Natural killer cell treated with Interleukin-12 subunit alpha and Interleukin-12 subunit beta and Interleukin-15 and Interleukin-18, amount 100 ng/mL, for 72 hours (primary cell): ENCODE data around the gene ZNF804A. TPM values are rescaled to one million over a fixed set of nuclear protein-coding genes. Genes with fewer than 3 reads are reported as not detected.

Experiments used
- ATAC-seq, 2 donors: fragments of 150-1000 bp; cut with Tn5 transposase in 1 of 2; sonication (Bioruptor Pico), chemical (Tn5 transposase) in 1 of 2; 2 replicates each; pipeline ENCODE4 v1.10.0; 2021
- DNase-seq: peaks from one replicate; pipeline ENCODE4 v3.0.0; 2022; ENCODE audit warnings: low spot score
- H3K27ac Mint-ChIP-seq, 2 donors: 1 replicate in 1 of 2; 2 replicates in 1 of 2; pipeline ENCODE4 v1.8.0; 2022; ENCODE audit warnings: mixed read lengths in 2 of 2, mild to moderate bottlenecking in 1 of 2, moderate library complexity in 1 of 2
- H3K27me3 Mint-ChIP-seq, 2 donors: 1 replicate in 1 of 2; 2 replicates in 1 of 2; pipeline ENCODE4 v1.8.0; 2022; ENCODE audit warnings: mixed read lengths in 2 of 2
- H3K36me3 Mint-ChIP-seq: one replicate; pipeline ENCODE4 v1.8.0; 2022; ENCODE audit warnings: mixed read lengths
- H3K4me1 Mint-ChIP-seq, 2 donors: 1 replicate in 1 of 2; 2 replicates in 1 of 2; pipeline ENCODE4 v1.8.0; 2022; ENCODE audit warnings: low read depth in 2 of 2, mixed read lengths in 2 of 2, mild to moderate bottlenecking in 1 of 2
- H3K4me3 Mint-ChIP-seq: one replicate; pipeline ENCODE4 v1.8.0; 2022; ENCODE audit warnings: mixed read lengths
- H3K9me3 Mint-ChIP-seq: 2 replicates; pipeline ENCODE4 v1.8.0; 2022; ENCODE audit warnings: mixed read lengths
- total RNA-seq, 2 donors: library from RNA; stranded (reverse); gene quantifications; one replicate each; pipeline ENCODE4 v1.2.3, GENCODE V29; 2022

ZNF804A gene
- total RNA-seq, 2 donors from 2014 or later, result 0.08 TPM; not detected in 1

DNA sequence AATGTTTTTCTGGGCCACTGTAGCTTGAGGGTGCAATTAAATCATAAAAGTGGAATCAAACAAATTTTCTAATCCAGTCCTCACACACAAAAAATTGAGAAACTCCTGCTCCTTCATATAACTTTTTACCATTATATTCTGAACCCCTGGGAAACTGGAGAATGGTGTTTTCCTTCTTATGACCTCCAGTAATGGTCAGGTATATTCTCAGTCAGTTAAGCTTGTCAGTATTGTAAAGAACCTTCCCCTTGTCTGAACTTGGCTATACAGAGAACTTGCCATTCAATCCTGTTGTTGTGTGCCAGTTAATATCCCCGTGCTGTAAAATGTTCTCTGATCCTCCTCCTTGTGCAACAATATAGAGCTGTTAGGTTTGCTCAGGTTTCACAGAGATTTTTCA, 39.5 kb downstream of the ZNF804A start:
- no peak for ATAC-seq
- H3K4me1 Mint-ChIP-seq, result no peaks in the 10 kb centered on the region
- peaks cover 7% of the 10 kb centered on the region for H3K9me3 Mint-ChIP-seq
- H3K27me3 Mint-ChIP-seq, result no peaks in the 10 kb centered on the region
- no peak overlapping the region for H3K4me3 Mint-ChIP-seq
- no peak for DNase-seq
- H3K36me3 Mint-ChIP-seq, result no peaks in the 10 kb centered on the region
- H3K27ac Mint-ChIP-seq, result no peak overlapping the region

DNA sequence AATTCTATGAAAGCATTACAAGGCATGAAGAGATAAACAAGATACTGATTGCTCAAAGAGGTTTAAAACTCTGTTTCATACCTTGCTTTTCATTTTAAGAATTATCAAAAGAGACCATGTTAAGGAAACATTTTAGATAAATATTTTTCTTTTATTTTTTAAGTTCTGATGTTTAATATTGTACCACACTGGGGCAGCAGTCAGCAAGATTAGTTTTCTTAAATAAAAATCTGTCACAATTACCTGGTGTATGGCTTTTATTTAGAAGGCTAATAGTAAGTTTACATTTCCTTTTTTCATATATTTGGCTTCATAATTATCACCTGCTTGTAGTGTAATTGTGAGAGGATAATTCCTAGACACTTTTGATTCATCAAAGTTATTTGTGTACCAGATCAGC, 46.4 kb downstream of the ZNF804A start:
- no peaks in the 10 kb centered on the region for H3K4me1 Mint-ChIP-seq
- H3K27me3 Mint-ChIP-seq, result no peaks in the 10 kb centered on the region
- no peak for ATAC-seq
- H3K27ac Mint-ChIP-seq, result no peak overlapping the region
- peaks cover 8% of the 10 kb centered on the region for H3K9me3 Mint-ChIP-seq
- no peak overlapping the region for H3K4me3 Mint-ChIP-seq
- H3K36me3 Mint-ChIP-seq, result peaks cover 6% of the 10 kb centered on the region
- DNase-seq, result no peak

DNA sequence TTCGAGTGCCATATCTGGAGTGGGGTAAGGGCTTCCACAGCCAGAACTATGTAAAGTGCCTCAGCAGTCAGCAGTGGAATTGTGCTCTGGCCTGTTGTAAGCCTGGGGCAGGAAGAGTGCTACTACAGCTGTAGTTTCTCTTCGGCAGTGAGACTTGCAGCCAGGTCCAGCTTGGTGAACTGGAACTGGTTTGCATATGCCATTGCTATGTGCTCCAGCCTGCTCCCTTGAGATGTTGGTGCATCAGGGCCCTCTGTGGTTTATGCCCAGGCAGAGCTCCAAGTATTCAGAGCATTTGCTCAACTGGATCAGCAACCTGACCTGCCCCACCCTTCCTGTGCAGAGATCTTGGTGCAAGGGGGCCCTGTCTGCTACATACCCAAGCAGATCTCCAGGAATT, 47.8 kb downstream of the ZNF804A start:
- Mint-ChIP-seq H3K36me3 (peaks cover 6% of the 10 kb centered on the region), H3K27ac (no peak overlapping the region), H3K27me3 (no peaks in the 10 kb centered on the region), H3K4me3 (no peak overlapping the region), H3K9me3 (peaks cover 15% of the 10 kb centered on the region), H3K4me1 (no peaks in the 10 kb centered on the region)
- DNase-seq, result peak; percentile 54
- ATAC-seq, result no peak

DNA sequence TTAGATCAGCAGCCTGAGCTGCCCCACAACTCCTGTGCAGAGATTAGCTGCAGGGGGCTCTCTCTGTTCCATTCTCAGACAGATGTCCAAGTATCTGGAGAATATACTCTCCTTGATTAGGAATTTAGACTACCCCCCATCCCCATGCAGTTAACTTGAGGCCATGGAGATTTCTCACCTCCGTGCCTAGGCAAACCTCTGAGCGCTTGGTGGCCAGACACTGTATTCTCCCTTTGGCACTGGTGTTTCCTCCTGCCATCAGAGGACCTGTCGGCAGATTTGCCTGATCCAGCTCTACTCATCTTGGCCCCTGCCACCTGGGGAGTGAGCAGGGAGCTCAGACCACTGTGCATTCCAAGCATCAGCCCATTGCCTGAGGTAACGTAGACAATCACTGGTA, 48.3 kb downstream of the ZNF804A start:
- no peak for ATAC-seq
- H3K27me3 Mint-ChIP-seq, result no peaks in the 10 kb centered on the region

DNA sequence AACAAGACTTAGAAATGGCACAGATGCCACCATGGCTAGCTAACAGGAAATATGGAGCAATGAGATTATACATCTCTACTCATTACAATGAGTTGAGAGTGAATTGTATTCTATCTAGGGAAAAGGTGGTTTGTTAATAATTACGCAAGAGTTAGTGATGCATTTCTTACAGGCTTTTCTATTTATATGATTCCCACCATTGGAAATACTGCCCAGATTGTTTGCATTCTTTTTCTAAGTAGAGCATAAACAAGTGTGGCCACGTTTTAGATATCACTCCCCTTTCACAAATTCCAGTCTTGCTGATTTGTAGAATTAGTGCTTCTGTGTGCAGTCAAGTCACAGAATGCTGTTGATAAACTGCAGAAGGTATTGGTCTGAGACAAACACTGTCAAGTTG, 56.6 kb downstream of the ZNF804A start:
- no peaks in the 10 kb centered on the region for H3K4me1 Mint-ChIP-seq
- peaks cover 5% of the 10 kb centered on the region for H3K36me3 Mint-ChIP-seq
- H3K27ac Mint-ChIP-seq, result no peak overlapping the region
- peaks cover 20% of the 10 kb centered on the region for H3K9me3 Mint-ChIP-seq
- ATAC-seq (no peak), DNase-seq (no peak)
- no peak overlapping the region for H3K4me3 Mint-ChIP-seq
- H3K27me3 Mint-ChIP-seq, result no peaks in the 10 kb centered on the region

More for the DNA sequence above, 48.3 kb downstream of the ZNF804A start:
- no peak for DNase-seq
- Mint-ChIP-seq H3K36me3 (peaks cover 6% of the 10 kb centered on the region), H3K4me3 (no peak overlapping the region), H3K4me1 (no peaks in the 10 kb centered on the region), H3K27ac (no peak overlapping the region), H3K9me3 (peaks cover 15% of the 10 kb centered on the region)

DNA sequence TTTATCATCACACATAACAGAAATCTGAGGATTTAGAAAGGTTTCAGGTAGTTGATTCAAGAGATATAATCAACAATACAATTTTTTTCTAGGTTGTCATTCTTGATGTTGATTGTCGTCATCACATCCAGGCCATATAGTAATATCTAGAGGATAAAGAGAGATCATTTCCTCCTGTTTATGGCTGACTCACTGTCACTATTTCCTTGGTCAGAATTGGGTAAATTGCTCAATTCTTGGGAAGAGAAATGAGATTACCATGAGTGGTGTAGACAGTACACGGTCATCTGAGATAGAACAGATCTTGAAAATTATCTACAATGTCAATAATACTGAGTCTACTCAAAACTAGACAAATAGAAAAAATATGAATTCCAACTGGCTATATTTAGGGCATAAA, 78.8 kb downstream of the ZNF804A start:
- DNase-seq (no peak), ATAC-seq (no peak)
- Mint-ChIP-seq H3K9me3 (peaks cover 5% of the 10 kb centered on the region), H3K36me3 (no peaks in the 10 kb centered on the region), H3K27me3 (no peaks in the 10 kb centered on the region), H3K4me3 (no peak overlapping the region), H3K4me1 (no peaks in the 10 kb centered on the region), H3K27ac (no peak overlapping the region)

DNA sequence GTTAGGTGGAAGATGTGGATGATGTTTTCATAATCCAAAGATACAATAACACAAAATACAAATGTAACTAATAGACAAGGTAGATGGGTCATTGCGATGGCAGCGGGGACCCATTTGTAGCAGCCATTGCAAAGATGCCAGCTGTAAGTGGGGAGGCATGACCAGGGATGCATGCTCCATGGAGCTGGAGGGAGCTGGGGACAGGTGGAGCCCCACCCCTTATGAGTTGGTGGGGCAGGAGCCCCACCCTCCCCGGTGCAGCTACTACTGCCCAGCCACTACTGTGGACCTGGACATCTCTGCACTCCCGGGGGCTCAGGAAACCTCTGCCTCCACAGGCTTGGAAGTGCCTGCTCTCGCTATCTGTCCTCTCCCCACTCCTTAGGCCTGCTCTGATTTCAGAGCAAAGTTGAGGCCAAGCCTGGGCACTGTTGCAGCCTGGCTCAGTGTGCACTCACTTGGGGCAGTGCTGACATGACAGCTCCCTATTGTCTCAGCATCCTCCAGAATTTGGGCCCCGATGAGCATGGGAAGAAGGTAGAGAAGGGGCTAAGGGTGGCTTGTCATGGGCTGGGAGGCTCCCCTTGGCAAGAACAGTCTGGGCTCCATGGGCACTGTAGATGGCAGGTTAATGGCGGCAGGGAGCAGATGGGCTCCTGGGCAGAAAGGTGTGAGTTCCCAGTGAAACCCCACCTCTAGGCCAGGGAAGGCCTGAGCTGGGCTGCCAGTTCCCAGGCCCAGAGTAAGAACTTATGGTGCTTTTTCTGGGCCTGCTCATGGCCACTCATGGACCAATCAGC, 81.1 kb downstream of the ZNF804A start:
- Mint-ChIP-seq H3K36me3 (no peaks in the 10 kb centered on the region), H3K4me3 (no peak overlapping the region), H3K9me3 (peaks cover 5% of the 10 kb centered on the region), H3K27ac (no peak overlapping the region), H3K27me3 (no peaks in the 10 kb centered on the region), H3K4me1 (no peaks in the 10 kb centered on the region)
- no peak for DNase-seq
- ATAC-seq, result peak; percentile 36 to 43

DNA sequence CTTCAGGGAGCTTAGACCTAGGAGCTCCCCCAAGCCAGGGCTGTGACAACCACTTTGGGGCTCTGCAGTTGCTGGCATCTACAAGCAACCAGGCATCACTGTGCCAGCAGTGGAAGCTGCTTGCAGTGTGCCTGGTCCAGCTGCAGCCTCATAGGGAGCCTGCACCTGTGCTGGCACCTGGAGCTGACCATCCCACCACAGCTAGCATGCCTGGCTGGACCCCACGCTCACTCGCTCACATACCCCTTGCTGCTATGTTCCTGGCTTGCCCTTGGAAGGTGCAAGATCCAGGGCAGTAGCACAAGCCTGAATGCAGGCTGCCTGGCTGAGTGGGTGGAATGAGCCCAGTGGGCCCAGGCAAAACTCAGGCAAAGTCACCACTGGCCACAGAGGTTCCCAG, 82.5 kb downstream of the ZNF804A start:
- H3K27ac Mint-ChIP-seq, result no peak overlapping the region
- H3K9me3 Mint-ChIP-seq, result peaks cover 5% of the 10 kb centered on the region
- no peaks in the 10 kb centered on the region for H3K27me3 Mint-ChIP-seq
- no peaks in the 10 kb centered on the region for H3K36me3 Mint-ChIP-seq
- no peaks in the 10 kb centered on the region for H3K4me1 Mint-ChIP-seq
- no peak for DNase-seq
- no peak for ATAC-seq
- no peak overlapping the region for H3K4me3 Mint-ChIP-seq

DNA sequence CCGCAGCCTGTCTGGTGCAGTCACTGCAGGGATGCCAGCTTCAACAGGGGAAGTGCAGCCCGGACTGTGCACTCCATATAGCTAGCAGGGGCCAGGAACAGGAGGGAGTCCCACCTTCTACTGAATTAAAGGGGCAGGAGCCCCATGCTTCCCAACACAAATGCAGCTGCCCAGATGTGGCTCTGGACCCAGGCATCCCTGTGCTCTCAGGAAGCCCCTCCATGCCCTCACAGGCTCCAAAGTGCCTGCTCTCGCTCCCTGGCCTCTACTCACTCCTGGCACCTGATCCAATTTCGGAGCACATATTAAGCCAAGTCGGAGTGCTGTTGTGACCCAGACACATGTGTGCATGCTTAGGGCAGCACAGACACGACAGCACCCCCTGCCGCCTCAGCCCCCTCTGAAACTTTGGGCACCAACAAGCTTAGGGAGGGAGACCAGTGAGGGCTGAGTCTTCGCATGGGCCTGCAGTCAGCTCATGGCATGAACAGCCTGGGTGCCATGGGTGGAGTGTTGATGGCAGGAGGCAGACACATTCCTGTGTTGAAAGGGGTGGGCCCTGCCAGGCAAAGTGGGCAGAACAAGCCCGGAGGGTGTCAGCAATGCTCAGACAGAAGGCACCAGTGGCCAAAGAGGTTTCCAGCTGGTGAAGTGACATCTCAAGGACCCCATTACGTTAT, 83.5 kb downstream of the ZNF804A start:
- no peaks in the 10 kb centered on the region for H3K4me1 Mint-ChIP-seq
- no peak overlapping the region for H3K4me3 Mint-ChIP-seq
- no peak overlapping the region for H3K27ac Mint-ChIP-seq
- H3K36me3 Mint-ChIP-seq, result no peaks in the 10 kb centered on the region
- DNase-seq (peak; percentile 60), ATAC-seq (no peak)
- H3K27me3 Mint-ChIP-seq, result no peaks in the 10 kb centered on the region
- peaks cover 11% of the 10 kb centered on the region for H3K9me3 Mint-ChIP-seq

DNA sequence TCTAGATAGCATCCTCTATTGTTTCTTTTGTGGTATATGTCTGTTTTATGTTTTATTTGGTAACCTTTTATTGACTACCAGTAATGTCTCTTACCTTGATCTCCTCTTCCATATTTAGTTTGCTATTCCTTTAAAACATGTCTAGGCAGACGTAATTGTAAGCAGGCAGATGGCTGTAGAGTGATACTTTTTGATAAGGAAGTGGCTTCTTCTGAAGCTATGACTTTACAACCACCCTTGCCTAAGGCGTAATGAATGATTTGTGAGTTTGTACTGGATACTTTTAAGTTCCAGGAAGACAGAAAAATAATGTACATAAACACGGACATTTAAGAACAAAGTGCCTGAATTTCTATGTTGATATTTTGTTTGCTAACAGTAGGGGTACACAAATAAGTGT, 85.6 kb downstream of the ZNF804A start:
- DNase-seq (no peak), ATAC-seq (no peak)
- Mint-ChIP-seq H3K36me3 (no peaks in the 10 kb centered on the region), H3K9me3 (peaks cover 7% of the 10 kb centered on the region), H3K27me3 (no peaks in the 10 kb centered on the region), H3K27ac (no peak overlapping the region), H3K4me1 (no peaks in the 10 kb centered on the region), H3K4me3 (no peak overlapping the region)

DNA sequence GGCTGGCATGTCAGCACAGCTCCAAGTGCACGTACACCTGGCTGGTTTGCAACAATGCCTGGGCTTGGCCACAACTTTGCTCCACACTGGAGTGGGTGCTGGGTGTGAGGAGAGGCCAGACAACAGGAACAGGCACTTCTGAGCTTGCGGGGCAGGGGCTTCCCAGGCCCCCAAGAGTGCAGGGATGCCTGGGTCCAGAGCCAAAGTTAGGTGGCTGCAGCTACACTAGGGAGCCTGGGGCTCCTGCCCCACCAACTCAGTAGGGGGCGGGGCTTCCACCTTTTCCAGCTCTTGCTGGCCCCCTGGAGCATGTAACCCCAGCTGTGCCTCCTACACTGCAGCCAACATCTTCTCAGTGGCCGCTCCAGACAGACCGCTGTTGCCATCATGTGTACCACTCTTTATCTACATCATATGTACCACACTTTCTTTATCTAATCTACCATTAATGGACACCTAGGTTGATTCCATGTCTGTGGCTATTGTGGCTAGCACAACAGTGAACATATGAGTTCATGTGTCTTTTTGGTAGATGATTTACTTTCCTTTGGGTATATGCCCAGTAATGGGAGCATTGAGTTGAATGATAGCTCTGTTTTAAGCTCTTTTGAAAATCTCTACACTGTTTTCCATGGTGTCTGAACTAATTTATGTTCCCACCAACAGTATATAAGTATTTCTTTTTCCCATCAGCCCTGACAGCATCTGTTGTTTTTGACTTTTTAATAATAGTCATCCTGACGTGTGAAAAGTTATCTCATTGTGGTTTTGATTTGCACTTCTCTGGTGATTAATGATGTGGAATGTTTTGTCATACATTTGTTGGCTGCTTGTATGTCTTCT, 87.9 kb downstream of the ZNF804A start:
- peak in 1 of 2 donors; percentile 51 for ATAC-seq
- Mint-ChIP-seq H3K4me3 (no peak overlapping the region), H3K27me3 (no peaks in the 10 kb centered on the region), H3K4me1 (no peaks in the 10 kb centered on the region), H3K36me3 (no peaks in the 10 kb centered on the region), H3K9me3 (peaks cover 7% of the 10 kb centered on the region), H3K27ac (no peak overlapping the region)
- DNase-seq, result no peak

DNA sequence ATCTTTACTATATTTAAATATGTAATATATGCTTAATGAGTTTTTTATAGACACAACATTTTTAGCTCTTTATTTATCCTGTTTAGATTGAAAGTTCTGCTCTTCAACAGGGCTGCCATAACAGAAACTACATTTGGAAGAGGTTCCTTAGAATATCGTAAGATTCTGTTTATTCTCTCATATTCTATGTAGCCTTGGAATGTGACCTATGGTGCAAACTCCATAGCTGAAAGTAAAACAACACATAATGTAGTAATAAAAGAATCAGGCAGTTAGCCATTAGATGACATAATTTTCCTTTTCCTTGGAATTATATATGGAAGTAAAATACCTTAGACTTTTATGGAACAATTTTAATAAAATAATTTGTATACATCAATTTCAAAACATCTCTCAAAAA, 91.3 kb downstream of the ZNF804A start:
- Mint-ChIP-seq H3K27ac (no peak overlapping the region), H3K4me3 (no peak overlapping the region)

DNA sequence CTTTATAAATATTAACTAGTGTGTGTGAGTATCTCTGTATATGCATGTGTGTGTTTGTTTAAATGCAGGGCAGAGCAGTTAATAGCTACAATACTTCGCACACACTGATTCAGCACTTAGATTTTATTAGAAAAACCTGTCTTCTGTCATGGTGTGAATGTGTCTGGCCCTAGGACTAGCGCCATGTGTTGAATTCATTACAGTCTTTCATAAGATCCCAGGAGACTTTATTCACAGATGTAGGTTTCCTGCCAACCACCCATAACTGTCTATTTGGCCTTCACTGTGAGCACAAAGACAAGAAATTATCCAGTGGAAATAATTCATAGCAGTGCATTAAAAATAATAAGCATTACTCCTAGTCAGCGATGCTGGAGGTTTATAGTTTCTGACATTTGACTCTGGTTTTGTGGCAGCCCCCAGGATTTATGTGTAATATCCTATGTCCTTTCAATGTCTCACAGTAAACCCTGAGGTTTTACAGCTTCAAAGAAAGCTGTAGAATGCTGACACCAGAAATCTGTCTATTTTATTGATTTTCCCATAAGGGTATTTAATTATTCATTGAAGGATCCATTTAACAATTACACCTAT, 93.9 kb downstream of the ZNF804A start:
- Mint-ChIP-seq H3K27me3 (no peaks in the 10 kb centered on the region), H3K36me3 (no peaks in the 10 kb centered on the region)

More for the DNA sequence above, 91.3 kb downstream of the ZNF804A start:
- no peak for ATAC-seq
- H3K9me3 Mint-ChIP-seq, result peaks cover 7% of the 10 kb centered on the region
- no peaks in the 10 kb centered on the region for H3K27me3 Mint-ChIP-seq
- H3K4me1 Mint-ChIP-seq, result no peaks in the 10 kb centered on the region
- DNase-seq, result no peak
- H3K36me3 Mint-ChIP-seq, result no peaks in the 10 kb centered on the region

More for the DNA sequence above, 93.9 kb downstream of the ZNF804A start:
- Mint-ChIP-seq H3K27ac (no peak overlapping the region), H3K9me3 (no peaks in the 10 kb centered on the region), H3K4me3 (no peak overlapping the region), H3K4me1 (no peaks in the 10 kb centered on the region)
- DNase-seq (no peak), ATAC-seq (no peak)
